Esophagus squamous epithelium (tissue), 5 donors: ENCODE measurements around the gene PTCH1. TPM values are rescaled to one million over a fixed set of nuclear protein-coding genes. Genes with fewer than 3 reads are reported as not detected.

Source experiments
- DNase-seq: peaks from one replicate; lab custom pipeline; 2025; lab: John Stamatoyannopoulos, UW
- H3K27ac ChIP-seq, 4 donors: fragments of 200-600 bp; sonication (generic); one replicate each; pipeline ENCODE4 v1.5.1; 2016 to 2019; ENCODE audit warnings: mild to moderate bottlenecking in 1 of 4
- H3K27me3 ChIP-seq, 4 donors: fragments of 200-600 bp; sonication (generic); 1 replicate in 3 of 4; 2 replicates in 1 of 4; pipeline versions ENCODE4 v1.5.1 to v1.6.0; 2017 to 2021; ENCODE audit warnings: antibody characterized with exemption in 1 of 4
- H3K36me3 ChIP-seq, 3 donors: fragments of 200-600 bp; sonication (generic); one replicate each; pipeline ENCODE4 v1.5.1; 2016 to 2019
- H3K4me1 ChIP-seq, 3 donors: fragments of 200-600 bp; sonication (generic); one replicate each; pipeline ENCODE4 v1.5.1; 2017 to 2019
- H3K4me3 ChIP-seq, 4 donors: fragments of 200-600 bp; sonication (generic); 1 replicate in 3 of 4; 2 replicates in 1 of 4; pipeline ENCODE4 v1.5.1; 2016 to 2019; ENCODE audit warnings: mild to moderate bottlenecking in 2 of 4, moderate library complexity in 1 of 4
- H3K9me3 ChIP-seq, 3 donors: fragments of 200-600 bp; sonication (generic); one replicate each; pipeline ENCODE4 v1.5.1; 2016 to 2019
- CTCF ChIP-seq, 6 experiments: fragments of 450-650 bp in 4 of 6; fragments of 200-600 bp in 2 of 6; sonication (generic) in 2 of 6; IDR thresholded peaks; one replicate each; pipeline ENCODE4 v1.5.1; 2016 to 2019; ENCODE audit warnings: antibody characterized with exemption in 6 of 6, mild to moderate bottlenecking in 4 of 6, moderate library complexity in 4 of 6
- POLR2A ChIP-seq, 4 donors: fragments of 450-650 bp; IDR thresholded peaks; one replicate each; pipeline ENCODE4 v1.6.1; 2017; ENCODE audit warnings: antibody characterized with exemption in 4 of 4, mild to moderate bottlenecking in 4 of 4, moderate library complexity in 3 of 4
- WGBS, 2 donors: methylation state at CpG; one replicate each; pipeline ENCODE4 v1.1.5; 2018; 5-methylcytosine and 5-hydroxymethylcytosine counted together
- intact Hi-C: fragments of 100-400 bp; cut with DNase I; formaldehyde crosslinking; loops from one replicate; pipeline ENCODE4 v1.15.0; 2022
- total RNA-seq, 4 donors: library from RNA; depleted of rRNA; stranded (reverse); fragments of >200 nt; gene quantifications; one replicate each; pipeline ENCODE4 v1.1.0, GENCODE V29; 2016
- donor health status: DM: yes; HTN: yes; CAD: no.

The PTCH1 gene
- total RNA-seq, 4 donors from 2014 or later: 1.9 to 11.6 (median 3.5) TPM

GRCh38 chr9:95434116-95435073 lies 82.4 kb downstream of the PTCH1 start:
- DNase-seq: no peak
- Histone ChIP-seq H3K9me3 (peaks cover 0 to 8% (median 5%) of the 10 kb centered on the region in 3 donors), H3K27me3 (no peaks in the 10 kb centered on the region), H3K4me3 (no peak overlapping the region), H3K27ac (no peak overlapping the region), H3K36me3 (no peaks in the 10 kb centered on the region), H3K4me1 (no peaks in the 10 kb centered on the region)
- intact Hi-C loops: no loop called here
- TF ChIP-seq CTCF (IDR thresholded peaks at IDR 0.05): no peak
- no peak for TF ChIP-seq POLR2A (IDR thresholded peaks at IDR 0.05)
- WGBS, 2 donors: 78 to 86% methylated on average over 20 to 24 of the region's 25 CpGs

GRCh38 chr9:95433096-95433819 lies 83.5 kb downstream of the PTCH1 start:
- Histone ChIP-seq H3K36me3 (no peaks in the 10 kb centered on the region), H3K4me3 (no peak overlapping the region), H3K9me3 (peaks cover 0 to 8% (median 5%) of the 10 kb centered on the region in 3 donors), H3K27ac (no peak overlapping the region), H3K27me3 (no peaks in the 10 kb centered on the region), H3K4me1 (no peaks in the 10 kb centered on the region)
- TF ChIP-seq CTCF (IDR thresholded peaks at IDR 0.05) (no peak), POLR2A (IDR thresholded peaks at IDR 0.05) (no peak)
- no peak for DNase-seq
- WGBS, 2 donors: 30 to 46% methylated on average over 8 of the region's 8 CpGs
- intact Hi-C loops: no loop called here

- WGBS, 2 donors: 92 to 97% methylated on average over 1 of the region's 1 CpG
- intact Hi-C loops: no loop called here
- Histone ChIP-seq H3K4me3 (no peak overlapping the region), H3K9me3 (peaks cover 0 to 8% (median 5%) of the 10 kb centered on the region in 3 donors), H3K4me1 (peaks cover 0 to 11% (median under 1%) of the 10 kb centered on the region in 3 donors), H3K27me3 (no peaks in the 10 kb centered on the region), H3K36me3 (no peaks in the 10 kb centered on the region), H3K27ac (no peak overlapping the region)
- no peak for DNase-seq
- TF ChIP-seq CTCF (IDR thresholded peaks at IDR 0.05) (no peak), POLR2A (IDR thresholded peaks at IDR 0.05) (no peak)
Measured at GRCh38 chr9:95431286-95431685, 85.5 kb downstream of the PTCH1 start.

GRCh38 chr9:95429948-95430620 lies 86.7 kb downstream of the PTCH1 start:
- intact Hi-C loops: no loop called here

More at GRCh38 chr9:95429948-95430620, 86.7 kb downstream of the PTCH1 start:
- peaks cover 0 to 8% (median 5%) of the 10 kb centered on the region in 3 donors for H3K9me3 ChIP-seq
- H3K4me3 ChIP-seq: no peak overlapping the region
- no peak for DNase-seq
- no peak overlapping the region for H3K27ac ChIP-seq
- H3K36me3 ChIP-seq: no peaks in the 10 kb centered on the region
- TF ChIP-seq CTCF (IDR thresholded peaks at IDR 0.05) (no peak), POLR2A (IDR thresholded peaks at IDR 0.05) (no peak)
- H3K27me3 ChIP-seq: no peaks in the 10 kb centered on the region
- peaks cover 0 to 18% (median 5%) of the 10 kb centered on the region in 3 donors for H3K4me1 ChIP-seq
- 80 to 95% methylated on average over 4 to 7 of the region's 7 CpGs for WGBS, 2 donors
